ENCODE results near the gene DLGAP1.

Gene DLGAP1

DNA sequence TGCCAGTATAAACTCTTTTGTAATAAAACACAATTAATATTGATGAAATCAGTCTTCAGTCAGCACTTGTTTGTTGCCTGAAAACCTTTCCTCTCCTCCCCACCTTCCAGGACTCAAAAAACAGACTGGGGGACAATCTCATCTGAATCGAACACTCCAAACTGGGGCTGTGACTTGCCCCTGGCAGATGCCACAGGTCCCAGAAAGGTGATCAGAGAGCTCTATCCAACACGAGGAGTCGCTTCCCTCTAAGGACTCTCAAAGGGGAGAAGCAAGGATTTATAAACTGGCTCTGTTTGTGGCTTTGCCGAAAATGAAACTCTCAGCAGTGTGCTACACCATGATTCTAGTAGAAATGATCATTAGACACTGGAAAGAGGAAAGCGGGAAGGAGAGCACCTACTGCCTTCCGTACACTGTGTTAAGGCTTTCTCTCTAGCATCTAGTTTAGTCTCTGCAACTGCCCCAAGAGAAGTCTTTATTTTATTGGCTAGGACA lies 805.9 kb downstream of the DLGAP1 start:
- DNase-seq, result no peak

GRCh38 chr18:3648641-3649040 lies 806.5 kb downstream of the DLGAP1 start:
- DNase-seq, result no peak

GRCh38 chr18:3648200-3648599 lies 806.9 kb downstream of the DLGAP1 start:
- DNase-seq, result no peak

DNA sequence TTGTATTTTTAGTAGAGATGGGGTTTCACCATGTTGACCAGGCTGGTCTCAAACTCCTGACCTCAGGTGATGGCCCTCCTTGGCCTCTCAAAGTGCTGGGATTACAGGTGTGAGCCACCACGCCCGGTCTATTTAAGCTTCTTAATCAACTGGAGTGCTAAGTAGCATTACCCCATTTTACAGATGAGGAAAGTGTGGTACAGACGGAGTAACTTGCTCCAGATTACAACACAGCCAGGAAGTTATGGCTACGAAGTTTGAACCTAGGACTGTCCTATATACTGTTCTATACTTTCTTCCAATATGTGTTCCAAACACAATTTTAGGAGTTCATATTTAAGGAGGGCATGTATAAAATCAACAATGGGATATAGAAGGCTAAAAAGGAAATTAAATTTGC lies 807.5 kb downstream of the DLGAP1 start:
- DNase-seq, result no peak

DNA sequence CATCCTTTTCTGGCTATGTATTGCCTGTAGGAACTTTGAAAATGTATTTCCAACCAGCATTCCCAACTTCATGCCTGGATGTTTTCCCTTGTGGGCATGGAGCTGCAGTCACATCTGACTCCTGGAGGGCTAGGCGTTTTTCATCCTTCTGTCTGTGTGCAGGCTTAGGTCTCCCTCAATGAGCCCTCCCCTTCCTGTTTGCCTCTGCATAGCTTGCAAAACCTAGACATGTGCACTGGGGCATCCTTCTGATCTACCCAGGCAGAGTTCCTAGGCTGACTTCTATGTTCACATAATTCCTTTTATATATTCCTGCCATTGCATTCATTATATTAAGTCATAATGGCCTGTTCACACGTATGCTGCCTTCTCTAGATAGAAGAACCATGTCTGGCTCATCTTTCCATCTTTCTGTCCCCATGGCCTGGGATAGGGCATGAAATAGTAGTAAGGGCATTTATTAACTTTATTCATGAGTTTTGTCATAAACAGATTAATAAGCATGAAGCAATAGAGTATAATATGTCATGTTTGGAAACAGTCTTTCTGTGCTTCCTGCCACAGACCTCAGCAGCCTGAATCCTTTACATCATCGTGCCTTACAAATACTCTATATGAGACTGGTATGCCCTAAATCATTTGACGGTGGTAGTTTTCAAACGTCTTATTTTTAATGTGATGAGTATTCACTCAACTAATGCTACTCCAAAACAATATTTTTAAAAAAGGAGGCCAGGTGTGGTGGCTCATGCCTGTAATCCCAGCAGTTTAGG lies 809.5 kb downstream of the DLGAP1 start:
- no peak for DNase-seq

DNA sequence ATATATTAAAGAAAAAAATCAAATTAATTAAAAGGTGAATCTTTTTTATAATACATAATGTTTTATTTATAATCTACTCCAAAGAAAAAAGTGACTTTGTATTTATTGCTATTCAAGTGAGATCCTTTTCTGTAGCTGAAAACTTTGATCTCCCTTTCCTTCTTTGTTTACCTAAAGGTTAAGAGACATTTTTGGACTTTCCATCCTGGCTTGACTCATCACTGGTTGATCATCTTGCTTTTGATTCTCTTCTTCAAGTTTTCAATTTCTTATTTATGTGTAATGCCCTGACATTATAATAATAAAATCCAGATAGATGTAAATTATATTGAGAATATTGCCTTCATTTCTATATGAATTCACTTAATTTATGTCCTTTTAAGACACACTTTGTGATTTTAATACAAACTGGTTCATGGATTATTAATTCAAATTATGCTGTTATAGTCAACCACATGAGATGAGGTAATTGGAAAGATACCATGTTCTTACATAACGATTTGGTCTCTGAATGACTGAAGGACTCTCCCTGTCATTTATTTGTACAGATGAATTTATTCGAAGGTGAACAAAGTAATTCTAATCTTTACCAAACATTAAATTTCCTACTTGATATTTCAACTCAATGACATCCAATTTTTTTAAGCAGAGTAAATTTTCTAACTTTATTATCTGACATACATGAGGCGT lies 820.7 kb downstream of the DLGAP1 start:
- DNase-seq, result no peak

- no peak for DNase-seq
These were observed 823.2 kb downstream of the DLGAP1 start for GRCh38 chr18:3631887-3632286.

- DNase-seq, result no peak
These were observed 828.1 kb downstream of the DLGAP1 start for GRCh38 chr18:3626929-3627458.

DNA sequence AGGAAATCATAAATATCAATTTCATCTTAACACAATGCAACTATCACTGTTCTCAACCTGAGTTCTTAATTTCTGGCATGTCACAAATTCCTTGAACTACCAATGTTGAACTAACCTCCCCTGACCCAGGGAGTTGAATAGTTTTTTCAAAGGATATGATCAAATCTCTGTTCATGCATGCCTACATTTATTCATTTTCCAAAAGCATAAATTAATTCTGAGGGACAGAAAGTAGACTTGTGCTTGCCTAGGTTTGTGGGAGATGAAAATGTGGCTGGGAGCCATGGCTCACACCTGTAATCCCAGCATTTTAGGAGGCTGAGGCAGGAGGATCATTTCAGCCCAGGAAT lies 829.4 kb downstream of the DLGAP1 start:
- no peak for DNase-seq

- DNase-seq, result peak; percentile 62 to 76
These were observed 830.0 kb downstream of the DLGAP1 start for GRCh38 chr18:3624935-3625741.

DNA sequence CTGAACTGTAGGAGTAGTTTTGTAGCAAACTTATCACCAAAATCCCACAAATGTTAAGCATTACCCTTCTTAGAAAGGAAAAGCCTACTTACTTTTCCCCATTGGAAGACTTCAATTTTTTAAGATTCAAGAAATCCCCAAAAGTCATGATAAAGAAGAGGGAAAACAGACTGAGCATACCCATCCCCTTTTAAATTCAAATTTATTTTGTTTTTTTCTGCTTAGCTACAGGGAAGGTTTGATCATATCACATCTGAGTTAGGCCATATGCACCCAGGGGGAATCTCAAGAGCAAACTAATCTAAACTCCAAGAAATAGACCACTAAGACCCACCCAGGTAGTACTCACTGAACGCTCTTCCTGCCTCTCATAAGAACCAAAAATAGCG lies 830.6 kb downstream of the DLGAP1 start:
- DNase-seq, result no peak

GRCh38 chr18:3623769-3624545 lies 831.1 kb downstream of the DLGAP1 start:
- peak; percentile 37 to 55 for DNase-seq

DNA sequence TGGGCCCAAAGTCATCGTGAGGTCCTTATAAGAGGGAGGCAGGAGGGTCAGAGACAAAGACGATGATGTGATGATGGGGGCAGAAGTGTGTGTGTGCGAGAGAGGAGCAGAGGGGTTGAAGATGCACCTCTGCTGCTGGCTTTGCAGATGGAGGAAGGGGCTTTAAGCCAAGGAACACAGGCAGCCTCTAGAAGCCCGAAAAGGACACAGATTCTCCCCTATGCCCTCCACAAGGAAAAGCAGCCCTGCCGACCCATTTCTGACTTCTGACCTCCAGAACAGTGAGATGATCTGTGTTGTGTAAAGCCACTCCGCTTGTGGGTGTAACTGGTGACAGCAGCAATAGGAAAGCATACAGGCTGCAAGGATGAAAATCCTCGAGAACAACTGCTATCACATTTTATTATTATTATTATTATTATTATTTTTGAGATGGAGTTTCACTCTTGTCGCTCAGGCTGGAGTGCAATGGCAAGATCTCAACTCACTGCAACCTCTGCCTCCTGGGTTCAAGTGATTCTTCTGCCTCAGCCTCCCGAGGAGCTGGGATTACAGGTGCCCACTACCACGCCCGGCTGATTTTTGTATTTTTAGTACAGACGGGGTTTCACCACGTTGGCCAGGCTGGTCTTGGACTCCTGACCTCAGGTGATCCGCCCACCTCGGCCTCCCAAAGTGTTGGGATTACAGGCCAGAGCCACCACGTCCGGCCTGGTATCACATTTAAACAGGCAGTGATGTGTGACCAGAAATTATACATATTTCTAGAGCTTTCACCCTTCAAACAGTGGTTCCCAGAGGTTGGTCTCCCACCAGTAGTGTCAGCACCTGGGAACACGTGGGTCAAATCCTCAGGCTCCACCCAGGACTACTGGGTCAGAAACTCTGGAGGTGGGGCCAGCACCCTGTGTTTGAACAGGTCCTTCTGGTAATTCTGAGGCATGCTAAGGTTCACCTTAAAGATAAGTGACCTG lies 834.7 kb downstream of the DLGAP1 start:
- DNase-seq, result no peak

GRCh38 chr18:3619746-3620145 lies 835.4 kb downstream of the DLGAP1 start:
- DNase-seq, result no peak

- DNase-seq, result no peak
These were observed 835.9 kb downstream of the DLGAP1 start for GRCh38 chr18:3619222-3619621.

- DNase-seq, result no peak
These were observed 838.4 kb downstream of the DLGAP1 start for GRCh38 chr18:3616744-3617143.

GRCh38 chr18:3616142-3616541 lies 839.0 kb downstream of the DLGAP1 start:
- no peak for DNase-seq

- no peak for DNase-seq
These were observed 839.6 kb downstream of the DLGAP1 start for GRCh38 chr18:3615374-3615985.

DNA sequence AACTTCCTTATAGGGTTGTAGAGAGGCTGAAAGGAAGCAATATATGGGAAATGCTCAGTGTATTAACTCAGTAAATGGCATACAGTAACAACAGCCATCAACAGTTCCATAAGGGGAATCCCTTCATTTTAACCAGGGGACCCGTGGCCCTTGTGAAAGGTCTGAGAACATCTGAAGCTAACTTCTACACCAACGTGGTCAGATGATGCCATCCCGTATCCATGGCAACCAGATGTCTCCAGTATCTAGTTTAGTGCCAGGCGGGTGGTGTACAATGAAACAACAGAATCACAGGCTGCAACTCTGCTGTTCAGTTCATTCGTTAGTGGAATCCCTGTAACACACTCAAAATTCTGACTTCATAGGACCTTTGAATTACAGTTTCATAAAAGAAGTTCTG lies 842.8 kb downstream of the DLGAP1 start:
- no peak for DNase-seq

- no peak for DNase-seq
These were observed 843.6 kb downstream of the DLGAP1 start for GRCh38 chr18:3611313-3612090.

All from activated CD4-positive, alpha-beta T cell treated with anti-CD3 and anti-CD28 coated beads, Interleukin-2, amount 50 U/mL, for 48 hours (primary cell).